ENCODE measurements around the gene IRGQ.

The IRGQ gene

GRCh38 chr19:43545276-43545675 lies 50.7 kb downstream of the IRGQ start:
- H2BK12ac ChIP-seq (ENCODE audit: low read length): no peak overlapping the region
- H2BK5ac ChIP-seq (ENCODE audit: low read depth, low read length, poor library complexity): no peak overlapping the region
- no peak overlapping the region for H4K8ac ChIP-seq (ENCODE audit: low read depth, low read length)
- no peaks in the 10 kb centered on the region for H3K4me1 ChIP-seq (ENCODE audit: control insufficient read depth in 1 of 2, insufficient read depth in 2 of 2, low read length in 2 of 2)
- no peak overlapping the region for H4K91ac ChIP-seq (ENCODE audit: low read depth, low read length)
- no peak overlapping the region for H2BK120ac ChIP-seq (ENCODE audit: insufficient read depth, low read length, poor library complexity)
- H3K27ac ChIP-seq (ENCODE audit: low read depth, low read length): no peak overlapping the region
- no peaks in the 10 kb centered on the region for H3K27me3 ChIP-seq (ENCODE audit: insufficient read depth, low read length)
- H3K23ac ChIP-seq (ENCODE audit: low read length): no peak overlapping the region
- no peak overlapping the region for H3K4ac ChIP-seq (ENCODE audit: low read depth, low read length)
- H3K4me2 ChIP-seq (ENCODE audit: low read length): no peak overlapping the region
- no peak overlapping the region for H3K4me3 ChIP-seq (ENCODE audit: low read depth, low read length)
- no peak overlapping the region for H2AK5ac ChIP-seq (ENCODE audit: low read length)
- H3K79me2 ChIP-seq (ENCODE audit: control insufficient read depth, insufficient read depth, low read length, poor library complexity): no peaks in the 10 kb centered on the region
- peaks cover 4% of the 10 kb centered on the region for H3K9me3 ChIP-seq (ENCODE audit: insufficient read depth, low read depth, low read length)
- H3K9ac ChIP-seq (ENCODE audit: low read length): no peak overlapping the region
- DNase-seq: no peak
- H3K18ac ChIP-seq (ENCODE audit: low read length): no peak overlapping the region
- no peak overlapping the region for H2AFZ ChIP-seq (ENCODE audit: insufficient read depth, low read length, poor library complexity)
- peaks cover 55 to 69% of the 10 kb centered on the region in 2 experiments for H3K36me3 ChIP-seq (ENCODE audit: control insufficient read depth in 1 of 2, insufficient read depth in 2 of 2, low read length in 2 of 2)
- H3K79me1 ChIP-seq (ENCODE audit: low read length): no peaks in the 10 kb centered on the region
- no peak overlapping the region for H4K12ac ChIP-seq (ENCODE audit: low read depth, low read length)
- H3K14ac ChIP-seq (ENCODE audit: low read length): no peak overlapping the region
- no CpG with 5 or more reads among the region's 5 CpGs for WGBS (ENCODE audit: extremely low coverage, insufficient coverage, insufficient read length)

- Histone ChIP-seq H3K9me3 (ENCODE audit: insufficient read depth, low read depth, low read length) (peaks cover 4% of the 10 kb centered on the region), H3K79me2 (ENCODE audit: control insufficient read depth, insufficient read depth, low read length, poor library complexity) (no peaks in the 10 kb centered on the region), H3K36me3 (ENCODE audit: control insufficient read depth in 1 of 2, insufficient read depth in 2 of 2, low read length in 2 of 2) (peaks cover 57 to 70% of the 10 kb centered on the region in 2 experiments), H3K18ac (ENCODE audit: low read length) (no peak overlapping the region), H2AFZ (ENCODE audit: insufficient read depth, low read length, poor library complexity) (no peak overlapping the region), H3K27me3 (ENCODE audit: insufficient read depth, low read length) (no peaks in the 10 kb centered on the region), H2AK5ac (ENCODE audit: low read length) (no peak overlapping the region), H3K79me1 (ENCODE audit: low read length) (no peaks in the 10 kb centered on the region), H3K27ac (ENCODE audit: low read depth, low read length) (no peak overlapping the region), H3K9ac (ENCODE audit: low read length) (no peak overlapping the region), H2BK120ac (ENCODE audit: insufficient read depth, low read length, poor library complexity) (no peak overlapping the region), H2BK12ac (ENCODE audit: low read length) (no peak overlapping the region), H3K4me2 (ENCODE audit: low read length) (no peak overlapping the region), H3K4me3 (ENCODE audit: low read depth, low read length) (no peak overlapping the region), H3K23ac (ENCODE audit: low read length) (no peak overlapping the region), H2BK5ac (ENCODE audit: low read depth, low read length, poor library complexity) (no peak overlapping the region), H3K4me1 (ENCODE audit: control insufficient read depth in 1 of 2, insufficient read depth in 2 of 2, low read length in 2 of 2) (no peaks in the 10 kb centered on the region), H3K4ac (ENCODE audit: low read depth, low read length) (no peak overlapping the region), H4K91ac (ENCODE audit: low read depth, low read length) (no peak overlapping the region), H4K12ac (ENCODE audit: low read depth, low read length) (no peak overlapping the region), H3K14ac (ENCODE audit: low read length) (no peak overlapping the region), H4K8ac (ENCODE audit: low read depth, low read length) (no peak overlapping the region)
- no peak for DNase-seq
- WGBS (ENCODE audit: extremely low coverage, insufficient coverage, insufficient read length): no CpG with 5 or more reads among the region's 9 CpGs
These were observed 51.9 kb downstream of the IRGQ start for GRCh38 chr19:43544077-43544476.

- no peaks in the 10 kb centered on the region for H3K4me1 ChIP-seq (ENCODE audit: control insufficient read depth in 1 of 2, insufficient read depth in 2 of 2, low read length in 2 of 2)
- H3K23ac ChIP-seq (ENCODE audit: low read length): no peak overlapping the region
- no peak overlapping the region for H3K4me3 ChIP-seq (ENCODE audit: low read depth, low read length)
- no peak overlapping the region for H3K18ac ChIP-seq (ENCODE audit: low read length)
- no peak overlapping the region for H3K9ac ChIP-seq (ENCODE audit: low read length)
- no peak overlapping the region for H3K27ac ChIP-seq (ENCODE audit: low read depth, low read length)
- H2BK12ac ChIP-seq (ENCODE audit: low read length): no peak overlapping the region
- H4K91ac ChIP-seq (ENCODE audit: low read depth, low read length): no peak overlapping the region
- DNase-seq: no peak
- no peak overlapping the region for H4K12ac ChIP-seq (ENCODE audit: low read depth, low read length)
- WGBS (ENCODE audit: extremely low coverage, insufficient coverage, insufficient read length): no CpG with 5 or more reads among the region's 5 CpGs
- H3K27me3 ChIP-seq (ENCODE audit: insufficient read depth, low read length): no peaks in the 10 kb centered on the region
- no peak overlapping the region for H4K8ac ChIP-seq (ENCODE audit: low read depth, low read length)
- H2BK5ac ChIP-seq (ENCODE audit: low read depth, low read length, poor library complexity): no peak overlapping the region
- H3K14ac ChIP-seq (ENCODE audit: low read length): no peak overlapping the region
- peaks cover 4% of the 10 kb centered on the region for H3K9me3 ChIP-seq (ENCODE audit: insufficient read depth, low read depth, low read length)
- H3K4ac ChIP-seq (ENCODE audit: low read depth, low read length): no peak overlapping the region
- H3K4me2 ChIP-seq (ENCODE audit: low read length): no peak overlapping the region
- H2AFZ ChIP-seq (ENCODE audit: insufficient read depth, low read length, poor library complexity): no peak overlapping the region
- H3K36me3 ChIP-seq (ENCODE audit: control insufficient read depth in 1 of 2, insufficient read depth in 2 of 2, low read length in 2 of 2): peaks cover 64 to 81% of the 10 kb centered on the region in 2 experiments
- H3K79me2 ChIP-seq (ENCODE audit: control insufficient read depth, insufficient read depth, low read length, poor library complexity): no peaks in the 10 kb centered on the region
- H2BK120ac ChIP-seq (ENCODE audit: insufficient read depth, low read length, poor library complexity): no peak overlapping the region
- H3K79me1 ChIP-seq (ENCODE audit: low read length): no peaks in the 10 kb centered on the region
- H2AK5ac ChIP-seq (ENCODE audit: low read length): no peak overlapping the region
These were observed 53.8 kb downstream of the IRGQ start for GRCh38 chr19:43541920-43542650.

- no peak overlapping the region for H2AFZ ChIP-seq (ENCODE audit: insufficient read depth, low read length, poor library complexity)
- no peak overlapping the region for H2BK12ac ChIP-seq (ENCODE audit: low read length)
- H3K36me3 ChIP-seq (ENCODE audit: control insufficient read depth in 1 of 2, insufficient read depth in 2 of 2, low read length in 2 of 2): peaks cover 52 to 71% of the 10 kb centered on the region in 2 experiments
- peaks cover 2% of the 10 kb centered on the region for H3K9me3 ChIP-seq (ENCODE audit: insufficient read depth, low read depth, low read length)
- no peak overlapping the region for H3K4me3 ChIP-seq (ENCODE audit: low read depth, low read length)
- no peak overlapping the region for H4K91ac ChIP-seq (ENCODE audit: low read depth, low read length)
- H3K27ac ChIP-seq (ENCODE audit: low read depth, low read length): no peak overlapping the region
- H2BK120ac ChIP-seq (ENCODE audit: insufficient read depth, low read length, poor library complexity): no peak overlapping the region
- no peak overlapping the region for H2BK5ac ChIP-seq (ENCODE audit: low read depth, low read length, poor library complexity)
- no peak overlapping the region for H3K9ac ChIP-seq (ENCODE audit: low read length)
- no peak overlapping the region for H4K8ac ChIP-seq (ENCODE audit: low read depth, low read length)
- no peak overlapping the region for H3K4ac ChIP-seq (ENCODE audit: low read depth, low read length)
- H4K12ac ChIP-seq (ENCODE audit: low read depth, low read length): no peak overlapping the region
- no peak overlapping the region for H2AK5ac ChIP-seq (ENCODE audit: low read length)
- DNase-seq: no peak
- H3K18ac ChIP-seq (ENCODE audit: low read length): no peak overlapping the region
- no peak overlapping the region for H3K23ac ChIP-seq (ENCODE audit: low read length)
- WGBS (ENCODE audit: extremely low coverage, insufficient coverage, insufficient read length): no CpG with 5 or more reads among the region's 3 CpGs
- no peaks in the 10 kb centered on the region for H3K79me1 ChIP-seq (ENCODE audit: low read length)
- no peaks in the 10 kb centered on the region for H3K79me2 ChIP-seq (ENCODE audit: control insufficient read depth, insufficient read depth, low read length, poor library complexity)
- no peaks in the 10 kb centered on the region for H3K27me3 ChIP-seq (ENCODE audit: insufficient read depth, low read length)
- H3K4me2 ChIP-seq (ENCODE audit: low read length): no peak overlapping the region
- peaks cover 0 to 2% of the 10 kb centered on the region in 2 experiments for H3K4me1 ChIP-seq (ENCODE audit: control insufficient read depth in 1 of 2, insufficient read depth in 2 of 2, low read length in 2 of 2)
- H3K14ac ChIP-seq (ENCODE audit: low read length): no peak overlapping the region
These were observed 55.6 kb downstream of the IRGQ start for GRCh38 chr19:43540381-43540780.
